Stimulated activated CD4-positive, alpha-beta T cell treated with anti-CD3 and anti-CD28 coated beads, Interleukin-2, amount 100 ng/mL, for 48 hours (primary cell): ENCODE measurements around the gene VTI1A.
"Not testable (repeated sequence)": the region's sequence is repeated elsewhere in the genome, so short reads cannot be mapped to it uniquely, and the experiment has no call there.

ENCODE experiments used
- DNase-seq, 2 donors: peaks; one replicate each; pipeline ENCODE4 v3.0.0-alpha.2; 2020

The VTI1A gene

GRCh38 chr10:112590786-112591185, 143.8 kb downstream of the VTI1A start:
- DNase-seq: not testable (repeated sequence)

- DNase-seq: no peak
Measured at GRCh38 chr10:112593023-112593422, 146.0 kb downstream of the VTI1A start.

- no peak for DNase-seq
Measured at GRCh38 chr10:112601214-112602090, 154.4 kb downstream of the VTI1A start.

GRCh38 chr10:112603062-112603461, 156.0 kb downstream of the VTI1A start:
- no peak for DNase-seq

- DNase-seq: no peak
Measured at GRCh38 chr10:112605063-112605462, 158.0 kb downstream of the VTI1A start.

GRCh38 chr10:112607506-112607905, 160.5 kb downstream of the VTI1A start:
- no peak for DNase-seq

- no peak for DNase-seq
Measured at GRCh38 chr10:112613620-112614019, 166.6 kb downstream of the VTI1A start.

GRCh38 chr10:112614072-112614471, 167.1 kb downstream of the VTI1A start:
- no peak for DNase-seq

GRCh38 chr10:112614586-112614985, 167.6 kb downstream of the VTI1A start:
- no peak for DNase-seq

- no peak for DNase-seq
Measured at GRCh38 chr10:112615269-112615668, 168.3 kb downstream of the VTI1A start.

GRCh38 chr10:112616647-112617046, 169.6 kb downstream of the VTI1A start:
- no peak for DNase-seq

GRCh38 chr10:112618814-112619213, 171.8 kb downstream of the VTI1A start:
- no peak for DNase-seq

GRCh38 chr10:112619556-112619955, 172.5 kb downstream of the VTI1A start:
- DNase-seq: no peak

- no peak for DNase-seq
Measured at GRCh38 chr10:112622786-112623185, 175.8 kb downstream of the VTI1A start.

GRCh38 chr10:112624546-112625048, 177.6 kb downstream of the VTI1A start:
- no peak for DNase-seq

GRCh38 chr10:112628951-112629609, 182.1 kb downstream of the VTI1A start:
- no peak for DNase-seq

- DNase-seq: no peak
Measured at GRCh38 chr10:112631501-112632400, 184.7 kb downstream of the VTI1A start.

- DNase-seq: no peak
Measured at GRCh38 chr10:112634096-112634830, 187.2 kb downstream of the VTI1A start.

- no peak for DNase-seq
Measured at GRCh38 chr10:112637901-112638300, 190.9 kb downstream of the VTI1A start.

GRCh38 chr10:112639298-112639697, 192.3 kb downstream of the VTI1A start:
- no peak for DNase-seq

- no peak for DNase-seq
Measured at GRCh38 chr10:112640638-112641037, 193.6 kb downstream of the VTI1A start.

- DNase-seq: no peak
Measured at GRCh38 chr10:112643600-112644264, 196.7 kb downstream of the VTI1A start.
